ENCODE results near the gene PNPLA5.

The PNPLA5 gene

GRCh38 chr22:43853328-43853931, 38.4 kb downstream of the PNPLA5 start:
- no peak for DNase-seq

- DNase-seq: no peak
Measured at GRCh38 chr22:43852573-43853327, 39.1 kb downstream of the PNPLA5 start.

GRCh38 chr22:43851979-43852307, 39.9 kb downstream of the PNPLA5 start:
- DNase-seq: no peak

GRCh38 chr22:43851058-43851978, 40.5 kb downstream of the PNPLA5 start:
- DNase-seq: no peak

GRCh38 chr22:43850529-43850928, 41.3 kb downstream of the PNPLA5 start:
- no peak for DNase-seq

GRCh38 chr22:43849731-43850130, 42.1 kb downstream of the PNPLA5 start:
- DNase-seq: no peak

GRCh38 chr22:43848366-43849171, 43.2 kb downstream of the PNPLA5 start:
- DNase-seq: no peak

- DNase-seq: no peak
Measured at GRCh38 chr22:43847376-43848289, 44.2 kb downstream of the PNPLA5 start.

GRCh38 chr22:43846966-43847365, 44.8 kb downstream of the PNPLA5 start:
- DNase-seq: no peak

- no peak for DNase-seq
Measured at GRCh38 chr22:43845981-43846380, 45.8 kb downstream of the PNPLA5 start.

GRCh38 chr22:43844560-43845545, 47.0 kb downstream of the PNPLA5 start:
- DNase-seq: no peak

- no peak for DNase-seq
Measured at GRCh38 chr22:43843783-43844530, 47.9 kb downstream of the PNPLA5 start.

- no peak for DNase-seq
Measured at GRCh38 chr22:43841742-43842141, 50.1 kb downstream of the PNPLA5 start.

GRCh38 chr22:43840851-43841250, 51.0 kb downstream of the PNPLA5 start:
- no peak for DNase-seq

- no peak for DNase-seq
Measured at GRCh38 chr22:43840431-43840830, 51.4 kb downstream of the PNPLA5 start.

GRCh38 chr22:43839781-43840180, 52.0 kb downstream of the PNPLA5 start:
- DNase-seq: no peak

GRCh38 chr22:43838571-43839307, 53.1 kb downstream of the PNPLA5 start:
- DNase-seq: no peak

GRCh38 chr22:43838161-43838560, 53.7 kb downstream of the PNPLA5 start:
- DNase-seq: no peak

GRCh38 chr22:43837666-43838065, 54.1 kb downstream of the PNPLA5 start:
- DNase-seq: no peak
